DMS53 treated with DMSO at 0.1 percent for 48 hours (cell line): ENCODE measurements around the gene PPFIA4.
"Not testable (repeated sequence)": the region's sequence is repeated elsewhere in the genome, so short reads cannot be mapped to it uniquely, and the experiment has no call there.

Source experiments
- DNase-seq: peaks from one replicate; lab custom pipeline; 2025; ENCODE audit not compliant: unreplicated experiment; lab: John Stamatoyannopoulos, UW

The PPFIA4 gene

DNA sequence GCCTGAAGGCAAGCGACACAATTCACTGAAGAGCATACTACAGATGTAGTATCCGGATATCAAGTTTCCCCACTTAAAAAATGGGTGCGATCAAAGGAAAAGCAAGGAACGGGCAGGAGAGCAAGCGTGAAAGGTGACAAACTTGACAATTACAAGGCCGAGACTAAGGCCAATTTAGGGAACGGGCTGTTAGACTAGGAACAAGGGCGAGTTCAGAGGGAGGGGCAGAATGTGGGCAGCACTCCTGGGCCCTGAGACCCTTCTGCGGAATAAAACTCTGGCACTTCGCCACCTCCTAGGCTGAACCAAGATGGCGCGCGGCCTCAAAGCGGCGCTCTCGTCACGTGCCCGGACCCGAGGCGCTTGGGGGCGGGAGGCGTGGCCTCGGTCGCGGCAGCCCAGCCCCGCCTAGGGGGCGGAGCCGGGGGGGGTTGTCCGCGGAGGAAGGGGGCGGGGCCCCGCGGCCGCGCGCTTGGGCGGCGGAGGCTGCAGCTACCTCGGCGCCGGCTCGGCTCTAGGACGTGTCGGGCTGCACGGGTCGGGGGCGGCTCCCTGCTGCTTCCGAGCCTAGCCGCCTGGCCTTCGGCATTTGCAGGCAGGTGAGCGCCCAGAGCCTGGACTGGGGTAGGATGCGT lies at the start of gene PPFIA4:
TSS of gene PPFIA4 (plus strand) at position 461 of the 635 bp plus-strand sequence. CDS start 12,518 bp downstream, outside the sequence.
- DNase-seq, result peak; percentile 95

DNA sequence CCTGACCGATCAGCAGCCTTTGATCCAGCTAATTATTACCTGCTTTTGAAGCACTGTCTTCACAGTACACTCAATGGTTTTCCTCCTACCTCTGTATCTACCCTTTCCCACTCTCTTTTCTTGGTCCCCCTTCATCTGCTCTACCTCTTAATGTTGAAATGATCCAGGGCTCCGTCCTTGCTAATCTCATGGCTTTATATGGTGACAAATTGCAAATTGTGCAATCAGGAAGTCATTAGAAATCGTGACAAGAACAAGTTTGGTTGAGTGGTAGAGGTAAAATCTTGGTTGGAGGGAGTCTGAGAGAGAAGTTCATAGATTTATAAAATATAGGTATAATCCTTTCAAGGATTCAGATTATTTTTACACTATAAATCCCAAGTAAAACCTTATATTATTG lies 49.7 kb upstream of the PPFIA4 start:
- DNase-seq, result no peak

DNA sequence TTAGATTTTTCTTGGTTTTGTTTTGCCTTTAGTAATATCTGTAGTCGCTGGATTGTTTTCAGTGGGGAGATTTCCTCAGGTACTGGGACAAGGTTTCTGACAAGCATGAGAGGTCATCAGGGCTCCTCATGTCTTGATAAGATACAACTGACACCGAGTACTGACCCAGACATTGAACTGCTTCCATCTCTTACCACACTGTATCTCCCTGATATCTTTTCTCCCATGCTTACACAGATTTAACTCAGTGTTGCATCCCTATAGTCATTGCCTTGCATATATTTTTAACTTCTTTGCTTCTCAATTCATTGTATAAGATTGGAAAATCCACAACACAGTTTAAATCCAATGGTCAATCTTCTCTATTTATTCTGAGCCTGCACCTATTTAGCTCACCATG lies 46.8 kb upstream of the PPFIA4 start:
- no peak for DNase-seq

DNA sequence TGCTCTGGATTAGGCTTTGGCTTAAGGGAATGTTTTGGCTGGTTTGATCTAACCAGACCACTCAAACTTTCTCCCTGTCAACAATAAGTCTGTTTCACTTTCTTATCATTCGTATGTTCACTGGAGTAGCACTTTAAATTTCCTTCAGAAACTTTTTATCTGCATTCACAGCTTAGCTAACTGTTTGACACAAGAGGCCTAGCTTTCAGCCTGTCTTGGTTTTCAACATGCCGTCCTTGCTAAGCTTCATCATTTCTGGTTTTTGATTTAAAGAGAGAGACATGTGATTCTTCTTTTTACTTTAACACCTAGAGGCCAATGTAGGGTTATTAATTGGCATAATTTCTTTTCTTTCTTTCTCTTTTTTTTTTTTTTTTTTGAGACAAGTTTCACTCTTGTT lies 44.4 kb upstream of the PPFIA4 start:
- no peak for DNase-seq

DNA sequence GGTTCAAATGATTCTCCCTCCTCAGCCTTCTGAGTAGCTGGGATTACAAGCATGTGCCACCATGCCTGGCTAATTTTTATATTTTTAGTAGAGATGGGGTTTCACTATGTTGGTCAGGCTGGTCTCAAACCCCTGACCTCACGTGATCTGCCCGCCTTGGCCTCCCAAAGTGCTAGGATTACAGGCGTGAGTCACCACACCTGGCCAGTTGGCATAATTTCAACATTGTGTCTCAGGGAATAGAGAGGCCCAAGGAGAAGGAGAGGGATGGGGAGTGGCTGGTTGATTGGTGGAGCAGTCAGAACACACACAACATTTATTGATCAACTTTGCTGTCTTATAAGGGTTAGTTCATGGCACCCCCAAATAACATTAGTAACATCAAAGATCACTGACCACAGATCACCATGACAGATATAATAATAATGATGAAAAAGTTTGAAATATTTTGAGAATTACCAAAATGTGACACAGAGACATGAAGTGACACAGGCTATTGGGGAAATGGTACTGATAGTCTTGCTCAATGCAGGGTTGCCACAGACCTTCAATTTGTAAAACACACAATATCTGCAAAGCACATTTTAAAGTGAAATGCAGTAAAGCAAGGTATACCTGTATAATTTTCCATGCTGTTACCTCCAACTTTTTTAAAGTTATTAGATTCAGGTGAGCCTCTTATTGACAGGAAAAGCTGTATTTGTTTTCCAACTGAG lies 43.4 kb upstream of the PPFIA4 start:
- no peak for DNase-seq

DNA sequence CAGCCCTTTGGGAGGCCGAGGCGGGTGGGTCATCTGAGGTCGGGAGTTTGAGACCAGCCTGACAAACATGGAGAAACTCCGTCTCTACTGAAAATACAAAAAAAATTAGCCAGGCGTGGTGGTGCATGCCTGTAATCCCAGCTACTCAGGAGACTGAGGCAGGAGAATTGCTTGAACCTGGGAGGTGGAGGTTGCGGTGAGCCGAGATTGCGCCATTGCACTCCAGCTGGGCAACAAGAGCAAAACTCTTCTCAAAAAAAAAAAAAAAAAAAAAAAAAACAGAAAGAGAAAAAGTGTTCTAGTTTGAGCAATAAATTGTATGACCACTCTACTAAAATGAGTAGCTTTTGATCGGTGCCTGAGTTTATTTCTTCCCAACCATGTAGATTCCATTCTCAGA lies 40.2 kb upstream of the PPFIA4 start:
- DNase-seq, result not testable (repeated sequence)

DNA sequence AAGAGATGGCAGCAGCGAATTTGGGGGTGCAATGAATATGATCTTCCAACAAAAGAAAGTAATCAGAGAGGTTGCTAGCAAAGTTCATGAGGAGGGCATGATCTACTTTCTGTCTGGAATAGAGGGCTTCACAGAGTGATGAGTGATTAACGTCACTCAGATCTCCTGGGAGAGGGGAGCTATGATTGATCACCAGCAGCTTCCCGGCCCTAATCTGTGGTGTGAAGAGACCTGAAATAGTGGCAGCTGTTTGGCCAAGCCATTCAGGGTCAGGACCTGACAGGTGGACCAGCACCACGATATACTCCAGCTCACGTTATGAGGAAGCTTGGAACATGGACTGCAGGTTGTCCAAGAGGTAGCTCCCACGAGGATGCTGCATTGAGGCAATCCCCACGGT lies 39.0 kb upstream of the PPFIA4 start:
- DNase-seq, result no peak

DNA sequence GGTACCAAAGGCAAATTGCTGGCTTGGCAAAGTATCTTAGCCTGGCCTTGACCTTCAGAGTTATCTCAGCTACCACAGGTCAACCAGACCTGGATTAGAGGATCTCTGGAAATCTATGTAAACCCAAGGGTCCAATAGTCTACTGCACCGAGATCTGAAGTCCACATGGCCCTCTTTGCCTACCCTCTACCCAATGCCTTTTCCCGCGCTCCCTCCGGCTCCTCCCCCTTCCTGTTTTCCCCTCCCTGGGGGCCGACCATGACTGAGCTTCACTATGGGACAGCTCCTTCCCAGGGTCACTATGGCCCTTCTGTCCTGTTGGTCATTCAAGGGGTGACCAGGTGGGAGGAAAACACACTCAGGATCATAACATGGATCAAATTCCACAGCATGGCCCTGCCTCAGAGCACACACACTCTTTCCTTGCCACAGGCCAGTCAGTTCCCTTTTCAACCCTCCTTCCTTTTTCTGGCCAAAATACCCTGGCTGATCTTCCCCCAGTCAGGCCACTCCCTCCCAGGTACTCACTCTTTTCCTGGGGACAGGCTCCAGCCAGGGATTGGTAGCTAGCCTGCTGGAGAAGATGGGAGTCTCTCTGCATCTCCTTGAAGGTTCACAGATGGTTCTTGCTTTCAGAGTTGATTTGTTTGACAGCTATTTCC lies 38.2 kb upstream of the PPFIA4 start:
- no peak for DNase-seq

DNA sequence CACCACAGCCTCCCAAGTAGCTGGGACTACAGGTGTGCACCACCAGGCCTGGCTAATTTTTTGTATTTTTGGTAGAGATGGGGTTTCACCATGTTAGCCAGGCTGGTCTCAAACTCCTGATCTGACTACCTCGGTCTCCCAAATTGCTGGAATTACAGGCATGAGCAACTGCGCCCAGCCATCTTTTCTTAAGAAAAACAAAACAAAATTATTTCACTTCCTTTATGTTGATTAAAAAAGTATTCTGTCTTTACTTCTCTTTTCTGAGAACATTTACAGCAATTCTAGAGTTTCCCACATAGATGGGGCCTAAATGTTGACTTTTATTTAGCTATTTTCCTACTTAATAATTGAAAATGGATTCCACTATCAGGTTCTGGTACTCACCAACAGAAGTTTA lies 36.4 kb upstream of the PPFIA4 start:
- DNase-seq, result no peak

DNA sequence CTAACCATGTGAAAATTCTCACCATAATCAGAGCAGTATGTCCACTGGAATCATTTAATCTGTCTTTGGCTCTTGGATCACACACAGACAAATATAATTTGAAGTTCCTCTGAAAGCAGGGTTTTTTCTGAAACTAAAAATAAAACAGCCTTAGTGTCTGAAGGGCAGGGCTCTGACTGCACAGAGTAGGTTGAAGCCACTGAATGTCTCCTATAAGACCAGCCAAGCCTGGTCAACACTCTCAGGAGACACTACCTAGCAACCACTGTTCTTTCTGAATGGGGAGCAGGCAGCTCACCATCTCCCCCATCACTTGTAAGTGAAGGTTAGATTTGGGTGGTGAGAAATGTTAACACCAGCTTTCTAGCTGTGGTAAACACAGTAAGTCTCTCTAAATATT lies 35.2 kb upstream of the PPFIA4 start:
- DNase-seq, result no peak

DNA sequence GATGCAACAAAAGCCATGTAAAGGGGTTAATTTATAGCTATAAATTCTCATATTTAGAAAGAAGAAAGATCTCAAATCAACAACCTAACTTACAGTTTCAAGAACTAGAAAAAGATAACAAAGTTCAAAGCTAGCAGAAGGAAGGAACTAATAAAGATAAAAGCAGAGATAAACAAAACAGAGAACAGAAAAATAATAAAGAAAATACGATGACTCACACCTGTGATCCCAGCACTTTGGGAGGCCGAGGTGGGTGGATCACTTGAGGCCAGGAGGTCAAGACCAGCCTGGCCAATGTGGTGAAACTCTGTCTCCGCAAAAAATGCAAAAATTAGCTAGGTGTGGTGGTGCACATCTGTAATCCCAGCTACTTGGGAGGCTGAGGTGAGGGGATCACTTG lies 31.5 kb upstream of the PPFIA4 start:
- DNase-seq, result no peak

DNA sequence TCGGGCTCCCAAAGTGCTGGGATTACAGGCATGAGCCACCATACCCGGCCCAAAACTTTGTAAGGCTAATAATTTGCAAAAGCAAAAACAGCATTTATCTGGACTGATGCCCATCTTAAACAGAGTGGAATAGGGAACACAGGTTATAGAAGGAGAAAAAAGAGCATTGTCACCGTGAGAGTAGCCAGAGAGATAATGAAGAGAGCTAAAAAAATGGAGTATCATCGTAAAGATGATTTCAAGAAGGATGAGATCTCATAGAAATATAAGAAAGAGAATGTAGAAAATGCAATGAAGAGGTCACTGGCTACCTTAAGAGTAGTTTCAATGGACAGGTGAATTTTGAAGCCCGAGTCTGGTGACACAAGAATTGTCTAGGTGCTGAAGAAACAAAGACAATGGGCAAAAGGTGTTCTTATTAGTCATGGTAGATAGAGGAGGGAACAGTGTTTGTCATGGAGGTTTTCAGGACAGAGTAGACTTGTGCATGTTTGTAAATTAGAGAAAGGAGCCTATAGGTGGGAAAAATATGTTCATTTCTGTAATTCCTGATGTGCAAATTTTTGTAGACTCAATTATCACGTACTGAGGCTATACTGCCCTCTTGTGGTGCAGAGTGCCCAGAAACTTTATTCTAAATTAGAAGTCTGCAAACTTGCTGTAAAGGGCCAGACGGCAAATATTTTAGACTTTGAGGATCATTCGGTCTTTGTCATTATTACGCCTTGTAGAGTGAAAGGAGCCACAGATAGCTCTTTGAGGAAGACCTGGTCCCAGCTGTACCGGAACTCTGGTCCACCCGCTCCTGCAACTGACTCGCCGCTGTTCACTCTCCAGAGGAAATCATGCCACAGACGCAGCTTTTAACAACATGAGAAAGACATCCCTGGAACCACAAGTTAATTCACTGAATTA lies 27.2 kb upstream of the PPFIA4 start:
- peak; percentile 73 for DNase-seq

DNA sequence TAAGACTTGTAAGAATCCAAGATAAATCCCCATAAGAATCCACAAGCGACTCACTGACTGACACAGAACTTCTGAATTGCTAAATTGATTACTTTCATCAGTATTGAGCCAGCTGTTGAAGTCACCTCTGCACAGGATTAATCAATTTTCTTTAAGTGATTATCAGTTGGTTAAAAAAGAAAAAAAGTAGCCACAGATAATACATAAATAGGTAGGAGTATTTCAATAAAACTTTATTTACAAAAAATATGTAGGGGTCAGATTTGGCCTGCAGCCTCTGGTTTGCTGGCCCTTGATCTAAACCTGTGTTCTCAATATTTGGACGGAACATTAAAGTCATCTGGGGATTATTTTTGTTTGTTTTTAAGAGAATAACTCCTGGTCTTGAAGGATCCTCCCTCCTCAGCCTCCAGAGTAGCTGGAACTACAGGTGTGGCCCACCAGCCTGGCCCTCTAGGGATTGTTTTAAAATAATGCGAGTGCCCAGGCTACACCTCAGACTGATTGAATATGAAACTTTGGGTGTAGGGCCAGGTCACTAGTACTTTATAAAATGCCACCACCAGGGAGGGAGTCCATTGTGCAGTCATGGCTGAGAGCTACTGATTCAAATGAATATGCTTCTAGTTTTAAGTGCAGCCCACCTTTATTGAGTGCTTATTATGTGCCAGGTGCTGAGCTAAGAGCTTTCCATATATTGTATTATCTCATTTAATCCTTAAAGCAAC lies 25.9 kb upstream of the PPFIA4 start:
- DNase-seq, result no peak

DNA sequence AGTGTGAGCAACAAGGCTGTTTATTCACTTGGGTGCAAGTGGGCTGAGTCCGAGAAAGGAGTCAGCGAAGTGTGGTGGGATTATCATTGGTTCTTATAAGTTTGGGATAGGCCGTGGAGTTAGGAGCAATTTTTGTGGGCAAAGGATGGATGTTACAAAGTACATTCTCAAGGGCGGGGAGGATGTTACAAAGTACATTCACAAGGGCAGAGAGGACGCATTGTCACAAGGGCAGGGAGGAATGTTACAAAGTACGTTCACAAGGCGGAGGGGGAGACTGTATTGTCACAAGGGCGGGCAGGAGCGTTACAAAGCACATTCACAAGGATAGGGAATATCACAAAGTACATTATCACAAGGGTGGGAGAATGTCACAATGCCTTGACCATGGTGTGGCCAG lies 24.3 kb upstream of the PPFIA4 start:
- no peak for DNase-seq

DNA sequence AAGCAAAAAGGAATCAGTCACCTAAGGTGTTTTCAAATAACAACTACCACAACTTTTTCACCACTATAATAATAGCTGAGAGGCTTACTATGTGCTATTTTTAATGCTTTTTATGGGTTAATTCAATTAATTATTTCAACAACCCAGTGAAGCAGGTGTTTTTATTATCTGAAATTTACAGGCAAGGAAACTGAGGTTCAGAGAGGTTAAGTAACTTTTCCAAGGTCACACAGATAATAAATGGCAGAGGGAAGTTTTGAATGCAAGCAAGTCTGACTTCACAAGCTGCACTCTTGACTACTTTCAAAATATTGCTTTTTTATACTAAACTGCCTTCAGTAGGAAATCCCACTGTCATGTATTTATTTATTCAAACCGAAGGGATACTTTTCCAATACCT lies 23.3 kb upstream of the PPFIA4 start:
- DNase-seq, result no peak

DNA sequence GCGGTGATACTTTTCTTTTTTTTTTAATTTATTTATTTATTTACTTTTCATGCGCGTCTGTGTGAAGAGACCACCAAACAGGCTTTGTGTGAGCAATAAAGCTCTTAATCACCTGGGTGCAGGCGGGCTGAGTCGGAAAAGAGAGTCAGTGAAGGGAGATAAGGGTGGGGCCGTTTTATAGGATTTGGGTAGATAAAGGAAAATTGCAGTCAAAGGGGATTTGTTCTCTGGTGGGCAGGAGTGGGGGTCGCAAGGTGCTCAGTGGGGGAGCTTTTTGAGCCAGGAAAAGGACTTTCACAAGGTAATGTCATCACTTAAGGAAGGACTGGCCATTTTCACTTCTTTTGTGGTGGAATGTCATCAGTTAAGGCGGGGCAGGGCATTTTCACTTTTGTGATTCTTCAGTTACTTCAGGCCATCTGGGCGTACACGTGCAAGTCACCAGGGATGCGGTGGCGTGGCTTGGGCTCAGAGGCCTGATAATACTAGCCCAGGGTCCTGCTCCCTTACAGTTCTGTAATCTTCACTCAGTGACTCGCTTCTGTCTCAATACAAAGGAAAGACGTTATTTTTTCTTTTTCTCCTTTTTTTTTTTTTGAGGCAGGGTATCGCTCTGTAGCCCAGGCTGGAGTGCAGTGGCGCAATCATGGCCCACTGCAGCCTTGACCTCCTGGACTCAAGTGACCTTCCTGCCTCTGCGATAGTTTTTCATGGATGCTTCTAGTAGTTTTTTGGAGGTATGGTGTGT lies 20.7 kb upstream of the PPFIA4 start:
- DNase-seq, result not testable (repeated sequence)

DNA sequence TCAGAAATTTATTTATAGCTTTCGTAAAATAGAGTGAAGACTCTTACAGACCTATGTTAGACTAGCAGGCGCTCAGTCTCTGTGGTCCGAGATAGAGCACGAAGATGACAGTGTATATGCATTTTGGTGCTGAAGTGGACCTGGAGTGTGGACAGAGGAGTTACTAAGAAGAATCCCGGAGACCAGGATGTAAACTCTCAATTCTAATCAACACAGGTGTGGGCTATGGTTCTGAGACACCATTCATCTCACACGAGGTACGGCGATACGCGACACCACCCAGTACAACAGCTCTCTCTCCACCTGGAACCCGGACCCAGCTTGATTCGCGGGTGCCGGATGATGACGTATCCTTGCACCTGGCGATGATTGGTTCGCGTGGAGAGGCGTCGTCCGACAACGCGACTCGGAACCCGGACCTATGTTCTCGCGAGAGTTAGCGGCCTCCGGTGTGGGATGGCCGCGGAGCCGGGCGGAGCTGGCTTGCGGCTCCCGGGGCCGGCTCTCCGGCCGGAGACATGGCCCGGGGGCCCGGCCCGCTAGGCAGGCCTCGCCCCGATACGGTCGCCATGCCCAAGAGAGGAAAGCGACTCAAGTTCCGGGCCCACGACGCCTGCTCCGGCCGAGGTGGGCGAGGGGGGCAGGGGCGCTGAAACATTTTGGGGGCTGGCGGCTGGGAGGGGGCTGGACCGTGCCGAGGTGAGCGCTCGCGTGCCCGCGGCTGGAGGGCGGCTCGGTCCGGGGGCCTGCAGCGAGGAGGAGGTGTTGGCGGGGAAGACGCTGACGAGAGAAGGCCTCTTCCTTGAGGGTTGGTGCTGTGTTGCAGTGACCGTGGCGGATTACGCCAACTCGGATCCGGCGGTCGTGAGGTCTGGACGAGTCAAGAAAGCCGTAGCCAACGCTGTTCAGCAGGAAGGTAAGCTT lies 19.1 kb upstream of the PPFIA4 start, which contains the start of gene TMEM183A:
TSS of gene TMEM183A (plus strand) at position 427 of the 924 bp plus-strand sequence. CDS start at position 519, 92 bp downstream.
- DNase-seq, result peak; percentile 98

DNA sequence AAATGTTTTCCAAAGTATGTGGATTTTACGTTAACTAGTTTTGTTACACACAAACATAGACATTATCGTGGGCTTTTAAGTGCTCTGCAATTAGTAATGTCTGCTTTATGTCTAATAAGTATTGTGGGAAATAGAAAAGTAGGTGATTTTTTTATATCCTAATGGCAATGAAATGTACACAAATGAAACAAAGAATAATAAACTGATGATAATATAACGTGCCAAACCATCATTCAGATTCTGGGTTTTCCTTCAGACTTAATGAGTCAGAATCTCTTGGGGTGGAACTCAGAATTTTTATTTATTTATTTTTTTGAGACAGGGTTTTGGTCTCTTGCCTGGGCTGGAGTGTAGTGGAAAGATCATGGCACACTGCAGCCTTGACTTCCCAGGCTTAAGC lies 17.1 kb upstream of the PPFIA4 start:
- DNase-seq, result no peak

DNA sequence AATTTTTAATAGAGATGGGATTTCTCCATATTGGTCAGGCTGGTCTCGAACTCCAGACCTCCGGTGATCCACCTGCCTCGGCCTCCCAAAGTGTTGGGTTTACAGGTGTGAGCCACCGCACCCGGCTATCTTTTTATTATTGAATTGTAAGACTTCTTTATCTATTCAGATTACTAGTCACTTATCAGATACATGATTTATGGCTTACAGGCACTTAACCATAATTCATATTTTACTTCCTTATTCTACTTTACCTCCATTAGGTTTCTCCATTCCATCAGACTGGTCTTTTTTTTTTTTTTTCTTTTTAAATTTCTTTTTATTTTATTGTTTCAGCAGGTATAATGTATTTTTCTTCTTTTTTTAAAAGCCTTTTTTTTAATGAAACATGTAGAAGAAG lies 14.7 kb upstream of the PPFIA4 start:
- no peak for DNase-seq
